ENCODE results near the gene CNPY4. TPM values are rescaled to one million over a fixed set of nuclear protein-coding genes. Genes with fewer than 3 reads are reported as not detected.

The CNPY4 gene
- total RNA-seq, 6 experiments from 2014 or later, result 24.4 to 32.4 (median 26.3) TPM

- no peaks in the 10 kb centered on the region; the same call in 1 of the 2 replicates for H3K27me3 Mint-ChIP-seq (ENCODE audit: insufficient read depth)
- H3K36me3 Mint-ChIP-seq (ENCODE audit: low read depth), result peaks cover 29% of the 10 kb centered on the region
- no peaks in the 10 kb centered on the region for H3K9me3 Mint-ChIP-seq
- TF ChIP-seq CTCF (IDR thresholded peaks at IDR 0.05), result no peak
- H3K27ac Mint-ChIP-seq, result no peak overlapping the region
- H3K4me3 Mint-ChIP-seq, result no peak overlapping the region
- H3K4me1 Mint-ChIP-seq (ENCODE audit: low read depth), result peaks cover under 1% of the 10 kb centered on the region; the same call in 1 of the 2 replicates
- DNase-seq, result no peak
Measured at GRCh38 chr7:100115026-100115425, 4.4 kb upstream of the CNPY4 start.

GRCh38 chr7:100118388-100119071 is 904 bp upstream of the CNPY4 start:
- H3K27me3 Mint-ChIP-seq (ENCODE audit: insufficient read depth), result no peaks in the 10 kb centered on the region; the same call in 1 of the 2 replicates
- H3K36me3 Mint-ChIP-seq (ENCODE audit: low read depth), result peaks cover 27% of the 10 kb centered on the region
- H3K4me3 Mint-ChIP-seq, result peak overlapping the region; percentile 97
- H3K27ac Mint-ChIP-seq, result peak overlapping the region; percentile 98
- no peak for TF ChIP-seq CTCF (IDR thresholded peaks at IDR 0.05)
- H3K9me3 Mint-ChIP-seq, result no peaks in the 10 kb centered on the region
- no peak for DNase-seq
- peaks cover 8% of the 10 kb centered on the region for H3K4me1 Mint-ChIP-seq (ENCODE audit: low read depth)

- peak; percentile 50 for DNase-seq
Measured at GRCh38 chr7:100119970-100120732, 717 bp downstream of the CNPY4 start.

GRCh38 chr7:100120733-100121036 is 1.3 kb downstream of the CNPY4 start:
- peak overlapping the region; percentile 98 for H3K27ac Mint-ChIP-seq
- DNase-seq, result no peak

More at GRCh38 chr7:100119970-100120732, 717 bp downstream of the CNPY4 start:
- peaks cover 8% of the 10 kb centered on the region for H3K4me1 Mint-ChIP-seq (ENCODE audit: low read depth)
- peaks cover 21% of the 10 kb centered on the region for H3K36me3 Mint-ChIP-seq (ENCODE audit: low read depth)
- H3K9me3 Mint-ChIP-seq, result no peaks in the 10 kb centered on the region
- H3K27me3 Mint-ChIP-seq (ENCODE audit: insufficient read depth), result no peaks in the 10 kb centered on the region; the same call in 1 of the 2 replicates
- peak overlapping the region; percentile 98 for H3K27ac Mint-ChIP-seq
- TF ChIP-seq CTCF (IDR thresholded peaks at IDR 0.05), result no peak
- H3K4me3 Mint-ChIP-seq, result peak overlapping the region; percentile 97

GRCh38 chr7:100122067-100122466 is 2.6 kb downstream of the CNPY4 start:
- peaks cover 16% of the 10 kb centered on the region; the same call in 1 of the 2 replicates for H3K36me3 Mint-ChIP-seq (ENCODE audit: low read depth)
- TF ChIP-seq CTCF (IDR thresholded peaks at IDR 0.05), result no peak
- H3K27ac Mint-ChIP-seq, result no peak overlapping the region
- no peak for DNase-seq
- H3K4me1 Mint-ChIP-seq (ENCODE audit: low read depth), result peaks cover 8% of the 10 kb centered on the region
- H3K27me3 Mint-ChIP-seq (ENCODE audit: insufficient read depth), result peaks cover 6% of the 10 kb centered on the region
- H3K9me3 Mint-ChIP-seq, result no peaks in the 10 kb centered on the region
- H3K4me3 Mint-ChIP-seq, result no peak overlapping the region

More at GRCh38 chr7:100120733-100121036, 1.3 kb downstream of the CNPY4 start:
- Mint-ChIP-seq H3K36me3 (ENCODE audit: low read depth) (peaks cover 21% of the 10 kb centered on the region), H3K9me3 (no peaks in the 10 kb centered on the region), H3K4me3 (peak overlapping the region; percentile 97), H3K27me3 (ENCODE audit: insufficient read depth) (no peaks in the 10 kb centered on the region; the same call in 1 of the 2 replicates), H3K4me1 (ENCODE audit: low read depth) (peaks cover 8% of the 10 kb centered on the region)
- TF ChIP-seq CTCF (IDR thresholded peaks at IDR 0.05), result no peak

Data from HFFc6 (cell line).